NCI-H69 (cell line): ENCODE results near the gene RSBN1.
"Not testable (repeated sequence)": the region's sequence is repeated elsewhere in the genome, so short reads cannot be mapped to it uniquely, and the experiment has no call there.

ENCODE experiments used
- DNase-seq: peaks from one replicate; lab custom pipeline; 2025; lab: John Stamatoyannopoulos, UW

The RSBN1 gene

GRCh38 chr1:113780374-113781146 lies 31.7 kb downstream of the RSBN1 start:
- no peak for DNase-seq

GRCh38 chr1:113779542-113779941 lies 32.7 kb downstream of the RSBN1 start:
- DNase-seq: no peak

GRCh38 chr1:113777561-113777960 lies 34.7 kb downstream of the RSBN1 start:
- DNase-seq: no peak

- DNase-seq: no peak
These were observed 42.2 kb downstream of the RSBN1 start for GRCh38 chr1:113770031-113770430.

- DNase-seq: no peak
These were observed 42.7 kb downstream of the RSBN1 start for GRCh38 chr1:113769601-113769970.

- no peak for DNase-seq
These were observed 43.2 kb downstream of the RSBN1 start for GRCh38 chr1:113768916-113769600.

GRCh38 chr1:113765306-113766230 lies 46.7 kb downstream of the RSBN1 start:
- no peak for DNase-seq

- no peak for DNase-seq
These were observed 48.6 kb downstream of the RSBN1 start for GRCh38 chr1:113763661-113764060.

GRCh38 chr1:113761937-113762336 lies 50.3 kb downstream of the RSBN1 start:
- no peak for DNase-seq

GRCh38 chr1:113760102-113761080 lies 51.9 kb downstream of the RSBN1 start:
- peak; percentile 6 for DNase-seq

GRCh38 chr1:113759333-113760101 lies 52.8 kb downstream of the RSBN1 start, which contains the start of gene PHTF1:
TSS of gene PHTF1 (minus strand) at chr1:113759486. CDS start at chr1:113758703, 783 bp downstream.
- peak; percentile 74 for DNase-seq

GRCh38 chr1:113758631-113759332 lies 53.5 kb downstream of the RSBN1 start:
- peak; percentile 75 for DNase-seq

GRCh38 chr1:113756461-113756860 lies 55.8 kb downstream of the RSBN1 start:
- DNase-seq: no peak

- DNase-seq: not testable (repeated sequence)
These were observed 58.9 kb downstream of the RSBN1 start for GRCh38 chr1:113753333-113753732.

GRCh38 chr1:113751516-113751915 lies 60.8 kb downstream of the RSBN1 start:
- no peak for DNase-seq

- no peak for DNase-seq
These were observed 61.2 kb downstream of the RSBN1 start for GRCh38 chr1:113751114-113751513.

GRCh38 chr1:113749402-113749801 lies 62.9 kb downstream of the RSBN1 start:
- no peak for DNase-seq

- no peak for DNase-seq
These were observed 64.9 kb downstream of the RSBN1 start for GRCh38 chr1:113747376-113747775.

- peak; percentile 41 for DNase-seq
These were observed 66.9 kb downstream of the RSBN1 start for GRCh38 chr1:113745425-113745824.

GRCh38 chr1:113744114-113744513 lies 68.2 kb downstream of the RSBN1 start:
- DNase-seq: no peak
